Endodermal cell (in vitro differentiated cells): ENCODE measurements around the gene ANXA9. TPM values are rescaled to one million over a fixed set of nuclear protein-coding genes. Genes with fewer than 3 reads are reported as not detected.

Experiments used
- DNase-seq: peaks from one replicate; pipeline ENCODE4 v3.0.0-alpha.2; 2017
- H3K27ac ChIP-seq: 2 replicates; pipeline ENCODE4 v1.5.1; 2013; ENCODE audit warnings: mild to moderate bottlenecking, low read depth, low read length, moderate library complexity
- H3K27me3 ChIP-seq: 2 replicates; pipeline ENCODE4 v1.6.1; 2013; ENCODE audit warnings: mild to moderate bottlenecking, low read length, moderate library complexity; ENCODE audit not compliant: insufficient read depth, control insufficient read depth, poor library complexity, severe bottlenecking
- H3K36me3 ChIP-seq: 2 replicates; pipeline ENCODE4 v1.7.0; 2013; ENCODE audit warnings: mild to moderate bottlenecking, low read length, moderate library complexity; ENCODE audit not compliant: control insufficient read depth, insufficient read depth
- H3K4me1 ChIP-seq: one replicate; pipeline ENCODE4 v1.7.0; 2013; ENCODE audit warnings: low read length; ENCODE audit not compliant: control insufficient read depth, insufficient read depth
- H3K4me3 ChIP-seq: 2 replicates; pipeline ENCODE4 v1.5.1; 2013; ENCODE audit warnings: mild to moderate bottlenecking, low read length, moderate library complexity
- H3K9ac ChIP-seq: 2 replicates; pipeline ENCODE4 v1.6.1; 2013; ENCODE audit warnings: mild to moderate bottlenecking, low read length, moderate library complexity; ENCODE audit not compliant: poor library complexity, severe bottlenecking; ENCODE audit errors: extremely low read depth
- H3K9me3 ChIP-seq: 2 replicates; pipeline ENCODE4 v1.6.1; 2013; ENCODE audit warnings: mild to moderate bottlenecking, low read length, moderate library complexity; ENCODE audit not compliant: control insufficient read depth
- H3K27ac Mint-ChIP-seq: 2 replicates; pipeline ENCODE4 v1.8.0; 2020; ENCODE audit warnings: mixed read lengths
- H3K27me3 Mint-ChIP-seq: 2 replicates; pipeline ENCODE4 v1.8.0; 2021; ENCODE audit warnings: mild to moderate bottlenecking, mixed read lengths; ENCODE audit not compliant: insufficient read depth
- H3K36me3 Mint-ChIP-seq: 2 replicates; pipeline ENCODE4 v1.8.0; 2020; ENCODE audit warnings: low read depth, mixed read lengths
- H3K4me1 Mint-ChIP-seq: 2 replicates; pipeline ENCODE4 v1.8.0; 2020; ENCODE audit warnings: mixed read lengths
- H3K4me3 Mint-ChIP-seq: 2 replicates; pipeline ENCODE4 v1.8.0; 2020; ENCODE audit warnings: mild to moderate bottlenecking, moderate library complexity, mixed read lengths
- H3K9me3 Mint-ChIP-seq: 2 replicates; pipeline ENCODE4 v1.8.0; 2020; ENCODE audit warnings: mild to moderate bottlenecking, mixed read lengths
- WGBS, 2 experiments: methylation state at CpG; one replicate each; pipeline versions ENCODE4 v1.1.5 to v1.1.7; 2013; ENCODE audit warnings: missing lambda C conversion rate in 2 of 2, mixed read lengths in 1 of 2; ENCODE audit not compliant: insufficient coverage in 1 of 2, insufficient read length in 1 of 2; 5-methylcytosine and 5-hydroxymethylcytosine counted together
- total RNA-seq, 2 donors: library from RNA; stranded (reverse); fragmentation: NEBNext Ultra II Directional in 1 of 2; extraction: Animal tissue kit (Norgen Biotek cat#: 25700) in 1 of 2; gene quantifications; 2 replicates in 1 of 2; 3 replicates in 1 of 2; pipeline ENCODE4 v1.2.1, GENCODE V29; 2021
- TF ChIP-seq, protein P1 (sequence below): fragments of 200-600 bp; sonication (generic); conservative IDR thresholded peaks from 2 replicates; pipeline ENCODE4 v1.5.0; 2021; ENCODE audit warnings: antibody characterized with exemption, mild to moderate bottlenecking

The ANXA9 gene
- total RNA-seq, 2 donors from 2014 or later, result not detected

GRCh38 chr1:150965605-150966004 lies 16.5 kb upstream of the ANXA9 start:
- no peak overlapping the region for H3K4me3 ChIP-seq
- H3K36me3 Mint-ChIP-seq, result peaks cover 78% of the 10 kb centered on the region
- no peak overlapping the region for H3K4me3 Mint-ChIP-seq
- no peaks in the 10 kb centered on the region for H3K9me3 ChIP-seq
- H3K36me3 ChIP-seq, result peaks cover 82% of the 10 kb centered on the region
- no peaks in the 10 kb centered on the region for H3K27me3 Mint-ChIP-seq
- H3K9ac ChIP-seq, result no peak overlapping the region
- H3K9me3 Mint-ChIP-seq, result no peaks in the 10 kb centered on the region
- H3K27me3 ChIP-seq, result no peaks in the 10 kb centered on the region
- no peak overlapping the region for H3K27ac ChIP-seq
- no peaks in the 10 kb centered on the region for H3K4me1 ChIP-seq
- no peak overlapping the region for H3K27ac Mint-ChIP-seq
- DNase-seq, result no peak
- TF ChIP-seq, protein P1, sequence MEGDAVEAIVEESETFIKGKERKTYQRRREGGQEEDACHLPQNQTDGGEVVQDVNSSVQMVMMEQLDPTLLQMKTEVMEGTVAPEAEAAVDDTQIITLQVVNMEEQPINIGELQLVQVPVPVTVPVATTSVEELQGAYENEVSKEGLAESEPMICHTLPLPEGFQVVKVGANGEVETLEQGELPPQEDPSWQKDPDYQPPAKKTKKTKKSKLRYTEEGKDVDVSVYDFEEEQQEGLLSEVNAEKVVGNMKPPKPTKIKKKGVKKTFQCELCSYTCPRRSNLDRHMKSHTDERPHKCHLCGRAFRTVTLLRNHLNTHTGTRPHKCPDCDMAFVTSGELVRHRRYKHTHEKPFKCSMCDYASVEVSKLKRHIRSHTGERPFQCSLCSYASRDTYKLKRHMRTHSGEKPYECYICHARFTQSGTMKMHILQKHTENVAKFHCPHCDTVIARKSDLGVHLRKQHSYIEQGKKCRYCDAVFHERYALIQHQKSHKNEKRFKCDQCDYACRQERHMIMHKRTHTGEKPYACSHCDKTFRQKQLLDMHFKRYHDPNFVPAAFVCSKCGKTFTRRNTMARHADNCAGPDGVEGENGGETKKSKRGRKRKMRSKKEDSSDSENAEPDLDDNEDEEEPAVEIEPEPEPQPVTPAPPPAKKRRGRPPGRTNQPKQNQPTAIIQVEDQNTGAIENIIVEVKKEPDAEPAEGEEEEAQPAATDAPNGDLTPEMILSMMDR, result no peak
- 85 to 100% methylated on average over 1 to 4 of the region's 4 CpGs for WGBS, 2 experiments
- H3K4me1 Mint-ChIP-seq, result peaks cover 6% of the 10 kb centered on the region

DNA sequence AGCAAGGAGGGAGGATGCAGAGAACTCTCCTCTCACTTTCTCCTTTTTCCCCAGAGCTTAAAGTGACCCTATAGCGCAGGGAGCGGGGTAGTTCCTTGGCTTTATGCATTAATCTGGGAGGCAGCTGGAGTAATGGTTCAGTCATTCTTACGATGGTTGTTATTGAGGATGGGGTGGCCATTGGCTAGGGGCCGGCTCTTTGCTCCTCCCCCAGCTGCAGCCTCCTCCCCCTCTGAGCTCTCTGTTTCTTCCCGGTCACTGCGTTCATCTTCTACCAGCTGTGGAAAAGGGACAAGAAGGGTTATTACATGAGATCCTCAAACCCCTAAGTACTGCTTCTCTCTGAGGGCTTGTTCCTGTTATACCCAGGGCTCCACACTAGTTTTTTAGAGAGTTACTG lies 16.1 kb upstream of the ANXA9 start:
- no peak for DNase-seq
- Histone ChIP-seq H3K27ac (no peak overlapping the region), H3K4me3 (no peak overlapping the region), H3K36me3 (peaks cover 78% of the 10 kb centered on the region), H3K4me1 (no peaks in the 10 kb centered on the region), H3K9ac (no peak overlapping the region), H3K27me3 (no peaks in the 10 kb centered on the region), H3K9me3 (no peaks in the 10 kb centered on the region)
- H3K27me3 Mint-ChIP-seq, result no peaks in the 10 kb centered on the region
- WGBS, 2 experiments, result 86% methylated on average over 5 of the region's 6 CpGs; no CpG with 5 or more reads in 1 of the 2 experiments
- no peaks in the 10 kb centered on the region for H3K9me3 Mint-ChIP-seq
- peaks cover 10% of the 10 kb centered on the region for H3K4me1 Mint-ChIP-seq
- no peak overlapping the region for H3K27ac Mint-ChIP-seq
- H3K4me3 Mint-ChIP-seq, result no peak overlapping the region
- TF ChIP-seq, protein P1, result no peak
- H3K36me3 Mint-ChIP-seq, result peaks cover 74% of the 10 kb centered on the region

GRCh38 chr1:150967936-150968335 lies 14.2 kb upstream of the ANXA9 start:
- peaks cover 58% of the 10 kb centered on the region for H3K36me3 Mint-ChIP-seq
- H3K27ac Mint-ChIP-seq, result no peak overlapping the region
- H3K4me3 ChIP-seq, result no peak overlapping the region
- H3K4me1 Mint-ChIP-seq, result peaks cover 29% of the 10 kb centered on the region
- H3K27me3 ChIP-seq, result no peaks in the 10 kb centered on the region
- no peak overlapping the region for H3K27ac ChIP-seq
- TF ChIP-seq, protein P1, result no peak
- no peaks in the 10 kb centered on the region for H3K9me3 Mint-ChIP-seq
- no peaks in the 10 kb centered on the region for H3K27me3 Mint-ChIP-seq
- H3K4me1 ChIP-seq, result peaks cover 11% of the 10 kb centered on the region
- H3K4me3 Mint-ChIP-seq, result no peak overlapping the region
- H3K36me3 ChIP-seq, result peaks cover 61% of the 10 kb centered on the region
- 95 to 100% methylated on average over 2 to 13 of the region's 13 CpGs for WGBS, 2 experiments
- DNase-seq, result no peak
- no peaks in the 10 kb centered on the region for H3K9me3 ChIP-seq
- H3K9ac ChIP-seq, result no peak overlapping the region
